H9 (cell line): ENCODE data around the gene WARS2. TPM values are rescaled to one million over a fixed set of nuclear protein-coding genes. Genes with fewer than 3 reads are reported as not detected.
A peak's percentile ranks its signal among the peaks of the same experiment; 100 is the strongest.

Experiments used
- DNase-seq: peaks from one replicate; pipeline ENCODE4 v3.0.0-alpha.2; 2017
- H2AFZ ChIP-seq: one replicate; pipeline ENCODE4 v1.6.1; 2013; ENCODE audit warnings: mild to moderate bottlenecking, low read length, control low read depth, moderate library complexity
- H2AK5ac ChIP-seq: 2 replicates; pipeline ENCODE4 v1.6.1; 2013; ENCODE audit warnings: low read length, control low read depth, mixed read lengths; ENCODE audit not compliant: insufficient read length
- H2BK120ac ChIP-seq: one replicate; pipeline ENCODE4 v1.6.1; 2013; ENCODE audit warnings: low read depth, mild to moderate bottlenecking, low read length, control low read depth, inconsistent platforms; ENCODE audit not compliant: poor library complexity, severe bottlenecking
- H2BK12ac ChIP-seq: 2 replicates; pipeline ENCODE4 v1.6.1; 2013; ENCODE audit warnings: low read length, control low read depth, mixed read lengths, low read depth; ENCODE audit not compliant: insufficient read length
- H2BK15ac ChIP-seq: 2 replicates; pipeline ENCODE4 v1.6.1; 2013; ENCODE audit warnings: low read depth, low read length, control low read depth
- H2BK20ac ChIP-seq: one replicate; pipeline ENCODE4 v1.6.1; 2013; ENCODE audit warnings: low read depth, mild to moderate bottlenecking, low read length, control low read depth, inconsistent platforms; ENCODE audit not compliant: poor library complexity, severe bottlenecking
- H2BK5ac ChIP-seq: 2 replicates; pipeline ENCODE4 v1.6.1; 2013; ENCODE audit warnings: low read length, control low read depth, mixed read lengths; ENCODE audit not compliant: insufficient read length
- H3K14ac ChIP-seq: 2 replicates; pipeline ENCODE4 v1.6.1; 2013; ENCODE audit warnings: low read length, control low read depth; ENCODE audit not compliant: insufficient read depth
- H3K18ac ChIP-seq: 2 replicates; pipeline ENCODE4 v1.6.1; 2013; ENCODE audit warnings: low read depth, mild to moderate bottlenecking, mixed read lengths, low read length, control low read depth; ENCODE audit not compliant: insufficient read length
- H3K23ac ChIP-seq: 2 replicates; pipeline ENCODE4 v1.6.1; 2013; ENCODE audit warnings: low read length, control low read depth, mixed read lengths, low read depth; ENCODE audit not compliant: insufficient read length
- H3K23me2 ChIP-seq: 2 replicates; pipeline ENCODE4 v1.6.1; 2013; ENCODE audit warnings: low read depth, mild to moderate bottlenecking, mixed read lengths, low read length, control low read depth; ENCODE audit not compliant: insufficient read length, poor library complexity, severe bottlenecking
- H3K27ac ChIP-seq: 2 replicates; pipeline ENCODE4 v1.5.1; 2013; ENCODE audit warnings: low read length, control low read depth, mixed read lengths, low read depth; ENCODE audit not compliant: insufficient read length
- H3K27me3 ChIP-seq: 2 replicates; pipeline ENCODE4 v1.6.1; 2013; ENCODE audit warnings: low read length, control low read depth, inconsistent platforms; ENCODE audit not compliant: insufficient read depth
- H3K4ac ChIP-seq: 2 replicates; pipeline ENCODE4 v1.6.1; 2013; ENCODE audit warnings: low read depth, mild to moderate bottlenecking, control low read depth, inconsistent platforms, low read length, moderate library complexity
- H3K4me1 ChIP-seq: 2 replicates; pipeline ENCODE4 v1.6.1; 2013; ENCODE audit warnings: low read length, control low read depth, inconsistent platforms; ENCODE audit not compliant: insufficient read depth
- H3K4me2 ChIP-seq: 2 replicates; pipeline ENCODE4 v1.6.1; 2013; ENCODE audit warnings: low read length, control low read depth, mixed read lengths; ENCODE audit not compliant: insufficient read length, insufficient read depth
- H3K56ac ChIP-seq: 2 replicates; pipeline ENCODE4 v1.6.1; 2013; ENCODE audit warnings: low read depth, mild to moderate bottlenecking, mixed read lengths, low read length, control low read depth; ENCODE audit not compliant: insufficient read length
- H3K79me1 ChIP-seq: 2 replicates; pipeline ENCODE4 v1.6.1; 2013; ENCODE audit warnings: low read depth, mild to moderate bottlenecking, moderate library complexity, low read length, control low read depth, inconsistent platforms; ENCODE audit not compliant: insufficient read depth, poor library complexity, severe bottlenecking
- H3K79me2 ChIP-seq: 2 replicates; pipeline ENCODE4 v1.6.1; 2013; ENCODE audit warnings: low read length, control low read depth, inconsistent platforms; ENCODE audit not compliant: insufficient read depth
- H3K9ac ChIP-seq: 2 replicates; pipeline ENCODE4 v1.6.1; 2013; ENCODE audit warnings: low read length, control low read depth, mixed read lengths; ENCODE audit not compliant: insufficient read length; ENCODE audit errors: extremely low read depth
- H3K9me3 ChIP-seq: one replicate; pipeline ENCODE4 v1.6.1; 2013; ENCODE audit warnings: low read depth, low read length, inconsistent platforms; ENCODE audit not compliant: control insufficient read depth
- H3T11ph ChIP-seq: one replicate; pipeline ENCODE4 v1.6.1; 2013; ENCODE audit warnings: mild to moderate bottlenecking, low read length, control low read depth, inconsistent platforms
- H4K20me1 ChIP-seq: one replicate; pipeline ENCODE4 v1.6.1; 2013; ENCODE audit not compliant: control insufficient read depth, insufficient read length, insufficient read depth
- H4K5ac ChIP-seq: 2 replicates; pipeline ENCODE4 v1.6.1; 2013; ENCODE audit warnings: low read depth, mild to moderate bottlenecking, mixed read lengths, low read length, control low read depth; ENCODE audit not compliant: insufficient read length
- H4K8ac ChIP-seq: replicated peaks from 2 replicates; pipeline ENCODE4 v1.6.1; 2013; ENCODE audit warnings: low read length, control low read depth, mixed read lengths, low read depth; ENCODE audit not compliant: insufficient read length
- H4K91ac ChIP-seq: 2 replicates; pipeline ENCODE4 v1.6.1; 2013; ENCODE audit warnings: low read depth, mild to moderate bottlenecking, moderate library complexity, mixed read lengths, low read length, control low read depth; ENCODE audit not compliant: insufficient read length
- H3K27ac Mint-ChIP-seq, 3 experiments: 2 replicates in 2 of 3; 3 replicates in 1 of 3; pipeline ENCODE4 v1.8.0; 2020 to 2021; ENCODE audit warnings: mixed read lengths in 3 of 3, mild to moderate bottlenecking in 1 of 3, moderate library complexity in 1 of 3
- H3K27me3 Mint-ChIP-seq: 2 replicates; pipeline ENCODE4 v1.8.0; 2021; ENCODE audit warnings: low read depth, mild to moderate bottlenecking, moderate library complexity, mixed read lengths
- H3K36me3 Mint-ChIP-seq, 3 experiments: 2 replicates in 2 of 3; 3 replicates in 1 of 3; pipeline ENCODE4 v1.8.0; 2020 to 2021; ENCODE audit warnings: low read depth in 3 of 3, mixed read lengths in 3 of 3; ENCODE audit not compliant: insufficient read depth in 1 of 3
- H3K4me1 Mint-ChIP-seq, 2 experiments: 2 replicates each; pipeline ENCODE4 v1.8.0; 2020; ENCODE audit warnings: mixed read lengths in 2 of 2
- H3K4me3 Mint-ChIP-seq, 2 experiments: 2 replicates in 1 of 2; 3 replicates in 1 of 2; pipeline ENCODE4 v1.8.0; 2020 to 2021; ENCODE audit warnings: mild to moderate bottlenecking in 2 of 2, mixed read lengths in 2 of 2, moderate library complexity in 1 of 2
- H3K9me3 Mint-ChIP-seq, 2 experiments: 2 replicates in 1 of 2; 3 replicates in 1 of 2; pipeline ENCODE4 v1.8.0; 2020; ENCODE audit warnings: mild to moderate bottlenecking in 2 of 2, mixed read lengths in 2 of 2, moderate library complexity in 1 of 2
- WGBS: extraction: QIAGEN DNeasy Blood & Tissue Kit; methylation state at CpG from one replicate; pipeline ENCODE4 v1.1.7; 2013; ENCODE audit warnings: missing lambda C conversion rate, low lambda C conversion rate, mixed read lengths; ENCODE audit not compliant: insufficient read length; ENCODE audit errors: extremely low coverage; 5-methylcytosine and 5-hydroxymethylcytosine counted together
- total RNA-seq: library from RNA; stranded (reverse); gene quantifications from 2 replicates; pipeline ENCODE4 v1.2.1, GENCODE V29; 2021
- TF ChIP-seq, protein P1 (sequence below): fragments of 200-600 bp; sonication (generic); conservative IDR thresholded peaks from 3 replicates; pipeline ENCODE4 v1.8.0; 2021; ENCODE audit warnings: antibody characterized with exemption, mild to moderate bottlenecking

The WARS2 gene
- total RNA-seq, 1 experiment from 2014 or later = 9.7 TPM

GRCh38 chr1:118984722-118985639 is 155.5 kb downstream of the WARS2 start:
- peak overlapping the region; percentile 52 for H3K4me2 ChIP-seq
- no peak overlapping the region for H3K18ac ChIP-seq
- H3K79me2 ChIP-seq = no peaks in the 10 kb centered on the region
- no peak overlapping the region for H4K5ac ChIP-seq
- H4K8ac ChIP-seq = no peak overlapping the region
- peaks cover 17% of the 10 kb centered on the region for H3K23me2 ChIP-seq
- no peak overlapping the region for H2BK120ac ChIP-seq
- H3K9me3 ChIP-seq = no peaks in the 10 kb centered on the region
- no peak overlapping the region for H3K9ac ChIP-seq
- no peak overlapping the region for H2AFZ ChIP-seq
- Mint-ChIP-seq H3K4me1 (peaks cover 57 to 69% of the 10 kb centered on the region in 2 experiments), H3K36me3 (no peaks in the 10 kb centered on the region; a peak in 1 of 7 replicates), H3K9me3 (peaks cover 2 to 17% of the 10 kb centered on the region in 2 experiments), H3K4me3 (peak overlapping the region; percentile 19 to 85; a peak in 4 of 5 replicates), H3K27me3 (peaks cover 100% of the 10 kb centered on the region), H3K27ac (no peak overlapping the region)
- no peaks in the 10 kb centered on the region for H4K20me1 ChIP-seq
- H2BK15ac ChIP-seq = no peak overlapping the region
- peaks cover 6% of the 10 kb centered on the region for H3K4me1 ChIP-seq
- peaks cover 90% of the 10 kb centered on the region for H3K27me3 ChIP-seq
- no CpG with 5 or more reads among the region's 48 CpGs for WGBS
- no peak overlapping the region for H4K91ac ChIP-seq
- no peak overlapping the region for H2BK12ac ChIP-seq
- H3K56ac ChIP-seq = no peak overlapping the region
- H3K4ac ChIP-seq = no peak overlapping the region
- H3K14ac ChIP-seq = no peak overlapping the region
- no peak overlapping the region for H2BK5ac ChIP-seq
- no peak overlapping the region for H2BK20ac ChIP-seq
- no peak overlapping the region for H2AK5ac ChIP-seq
- peak; percentile 33 for DNase-seq
- no peak overlapping the region for H3K27ac ChIP-seq
- TF ChIP-seq, protein P1, sequence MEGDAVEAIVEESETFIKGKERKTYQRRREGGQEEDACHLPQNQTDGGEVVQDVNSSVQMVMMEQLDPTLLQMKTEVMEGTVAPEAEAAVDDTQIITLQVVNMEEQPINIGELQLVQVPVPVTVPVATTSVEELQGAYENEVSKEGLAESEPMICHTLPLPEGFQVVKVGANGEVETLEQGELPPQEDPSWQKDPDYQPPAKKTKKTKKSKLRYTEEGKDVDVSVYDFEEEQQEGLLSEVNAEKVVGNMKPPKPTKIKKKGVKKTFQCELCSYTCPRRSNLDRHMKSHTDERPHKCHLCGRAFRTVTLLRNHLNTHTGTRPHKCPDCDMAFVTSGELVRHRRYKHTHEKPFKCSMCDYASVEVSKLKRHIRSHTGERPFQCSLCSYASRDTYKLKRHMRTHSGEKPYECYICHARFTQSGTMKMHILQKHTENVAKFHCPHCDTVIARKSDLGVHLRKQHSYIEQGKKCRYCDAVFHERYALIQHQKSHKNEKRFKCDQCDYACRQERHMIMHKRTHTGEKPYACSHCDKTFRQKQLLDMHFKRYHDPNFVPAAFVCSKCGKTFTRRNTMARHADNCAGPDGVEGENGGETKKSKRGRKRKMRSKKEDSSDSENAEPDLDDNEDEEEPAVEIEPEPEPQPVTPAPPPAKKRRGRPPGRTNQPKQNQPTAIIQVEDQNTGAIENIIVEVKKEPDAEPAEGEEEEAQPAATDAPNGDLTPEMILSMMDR = no peak
- no peaks in the 10 kb centered on the region for H3K79me1 ChIP-seq
- no peak overlapping the region for H3T11ph ChIP-seq
- H3K23ac ChIP-seq = no peak overlapping the region
